A204.1 (cell line): Measurements from ENCODE around the gene TMEM184B.

ENCODE experiments used
- FAIRE-seq: peaks from 2 replicates; lab custom pipeline; 2012; peaks lifted over from hg19 to GRCh38; lab: Jason Lieb, UNC

Gene TMEM184B

GRCh38 chr22:38308791-38309498, 36.1 kb upstream of the TMEM184B start:
- no peak for FAIRE-seq

GRCh38 chr22:38305471-38306448, 33.0 kb upstream of the TMEM184B start:
- FAIRE-seq, result no peak

- no peak for FAIRE-seq
Measured at GRCh38 chr22:38304526-38304925, 31.7 kb upstream of the TMEM184B start.

GRCh38 chr22:38303974-38304373, 31.2 kb upstream of the TMEM184B start:
- FAIRE-seq, result no peak

- FAIRE-seq, result no peak
Measured at GRCh38 chr22:38302906-38303305, 30.1 kb upstream of the TMEM184B start.

GRCh38 chr22:38300946-38301345, 28.1 kb upstream of the TMEM184B start:
- FAIRE-seq, result no peak

GRCh38 chr22:38300197-38300945, 27.6 kb upstream of the TMEM184B start:
- no peak for FAIRE-seq

- no peak for FAIRE-seq
Measured at GRCh38 chr22:38299770-38300102, 26.9 kb upstream of the TMEM184B start.

- FAIRE-seq, result no peak
Measured at GRCh38 chr22:38298312-38299005, 25.6 kb upstream of the TMEM184B start.

- no peak for FAIRE-seq
Measured at GRCh38 chr22:38296372-38296771, 23.6 kb upstream of the TMEM184B start.

GRCh38 chr22:38295863-38296262, 23.1 kb upstream of the TMEM184B start:
- FAIRE-seq, result no peak

GRCh38 chr22:38295339-38295738, 22.5 kb upstream of the TMEM184B start:
- FAIRE-seq, result no peak

GRCh38 chr22:38294193-38294592, 21.4 kb upstream of the TMEM184B start:
- no peak for FAIRE-seq

- FAIRE-seq, result no peak
Measured at GRCh38 chr22:38292694-38293093, 19.9 kb upstream of the TMEM184B start.

GRCh38 chr22:38291201-38291777, 18.5 kb upstream of the TMEM184B start:
- no peak for FAIRE-seq

GRCh38 chr22:38290347-38290746, 17.5 kb upstream of the TMEM184B start:
- FAIRE-seq, result no peak

GRCh38 chr22:38289583-38290082, 16.8 kb upstream of the TMEM184B start:
- FAIRE-seq, result no peak

GRCh38 chr22:38286915-38287669, 14.3 kb upstream of the TMEM184B start:
- no peak for FAIRE-seq

GRCh38 chr22:38285018-38285417, 12.2 kb upstream of the TMEM184B start:
- no peak for FAIRE-seq

- FAIRE-seq, result no peak
Measured at GRCh38 chr22:38284042-38284402, 11.2 kb upstream of the TMEM184B start.

GRCh38 chr22:38282397-38282796, 9.6 kb upstream of the TMEM184B start:
- no peak for FAIRE-seq
